Activated T-helper 1 cell treated with anti-CD3 and anti-CD28 coated beads, Interleukin-12 subunit alpha, Interleukin-12 subunit beta, Interleukin-2, Interleukin-4 antibody, amounts not matched to agents 30 ng/mL and 10 ng/mL and 1 ng/mL, durations not matched to agents 14 hours and 24 hours and 36 hours (primary cell): ENCODE results near the gene DMRTA2. TPM values are rescaled to one million over a fixed set of nuclear protein-coding genes. Genes with fewer than 3 reads are reported as not detected.
A peak's percentile ranks its signal among the peaks of the same experiment; 100 is the strongest.

Source experiments
- DNase-seq: peaks from one replicate; pipeline ENCODE4 v3.0.0; 2021; ENCODE audit warnings: low spot score
- H3K27ac Mint-ChIP-seq: one replicate; pipeline ENCODE4 v1.8.0; 2021; ENCODE audit warnings: mild to moderate bottlenecking, mixed read lengths
- H3K27me3 Mint-ChIP-seq: one replicate; pipeline ENCODE4 v1.8.0; 2022; ENCODE audit warnings: mild to moderate bottlenecking, moderate library complexity, mixed read lengths; ENCODE audit not compliant: insufficient read depth
- H3K36me3 Mint-ChIP-seq: one replicate; pipeline ENCODE4 v1.8.0; 2021; ENCODE audit warnings: low read depth, mixed read lengths
- H3K4me1 Mint-ChIP-seq: one replicate; pipeline ENCODE4 v1.8.0; 2021; ENCODE audit warnings: low read depth, mixed read lengths
- H3K4me3 Mint-ChIP-seq: one replicate; pipeline ENCODE4 v1.8.0; 2021; ENCODE audit warnings: mild to moderate bottlenecking, moderate library complexity, mixed read lengths
- H3K9me3 Mint-ChIP-seq: one replicate; pipeline ENCODE4 v1.8.0; 2021; ENCODE audit warnings: mixed read lengths
- intact Hi-C: fragments of 100-400 bp; cut with micrococcal nuclease; formaldehyde crosslinking; loops from one replicate; pipeline ENCODE4 v1.15.1; 2024
- total RNA-seq: library from RNA; stranded (reverse); gene quantifications from 2 replicates; pipeline ENCODE4 v1.2.3, GENCODE V29; 2022

The DMRTA2 gene
- total RNA-seq, 1 donor from 2014 or later, result not detected

DNA sequence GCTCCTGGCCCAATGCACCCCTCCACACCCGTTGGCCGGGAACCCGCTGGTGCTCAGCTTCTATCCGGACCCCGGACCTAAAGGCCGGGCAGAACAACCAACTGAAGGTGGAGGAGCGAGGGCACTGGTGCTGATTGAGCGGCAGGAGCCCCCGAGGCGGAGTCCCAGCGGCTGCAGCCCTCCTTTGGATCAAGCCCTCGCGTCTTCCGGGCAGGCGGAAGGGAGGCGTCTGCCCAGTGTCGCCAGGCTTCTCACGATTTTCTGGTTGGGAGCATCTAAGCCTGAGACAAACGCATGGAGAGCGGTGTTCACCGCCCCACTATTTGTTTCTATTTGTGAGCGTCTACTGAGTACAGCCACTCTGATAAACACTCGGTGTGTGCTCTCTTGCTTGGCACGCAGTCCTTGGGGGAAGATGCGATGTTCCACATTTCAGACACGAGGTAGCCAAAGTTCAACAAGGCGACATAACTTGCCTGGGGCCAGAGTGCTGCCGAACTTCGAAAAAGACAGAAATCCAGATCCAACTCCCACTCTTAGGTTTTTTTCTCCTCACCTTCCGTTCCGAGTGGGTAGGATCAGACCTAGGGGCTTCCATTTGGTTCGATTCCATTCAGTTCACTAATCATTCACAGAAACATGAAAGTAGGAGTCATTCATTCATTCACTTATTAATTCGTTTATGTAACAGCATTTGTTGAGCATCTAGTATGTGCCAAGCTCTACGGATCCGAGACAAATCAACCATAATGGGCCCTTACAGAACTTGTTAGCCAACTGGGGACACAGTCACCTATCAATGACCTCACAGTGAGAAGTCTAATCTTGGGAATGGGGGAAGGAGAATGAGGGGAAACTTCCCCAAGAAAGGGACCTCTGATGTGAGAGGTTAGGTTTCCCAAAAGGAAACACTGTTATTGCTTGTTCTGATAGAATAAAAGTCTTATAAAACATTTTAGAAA, 4.9 kb upstream of the DMRTA2 start:
- intact Hi-C loops, result loop anchor here (1.0 to 10.0 kb wide), 3 partner anchors 9 to 277 kb away; no protein-coding TSS in a partner anchor
- DNase-seq, result no peak
- Mint-ChIP-seq H3K9me3 (peaks cover 6% of the 10 kb centered on the region), H3K27ac (peak overlapping the region; percentile 78), H3K4me3 (peak overlapping the region; percentile 50), H3K4me1 (peaks cover 26% of the 10 kb centered on the region), H3K27me3 (peaks cover 88% of the 10 kb centered on the region), H3K36me3 (no peaks in the 10 kb centered on the region)

DNA sequence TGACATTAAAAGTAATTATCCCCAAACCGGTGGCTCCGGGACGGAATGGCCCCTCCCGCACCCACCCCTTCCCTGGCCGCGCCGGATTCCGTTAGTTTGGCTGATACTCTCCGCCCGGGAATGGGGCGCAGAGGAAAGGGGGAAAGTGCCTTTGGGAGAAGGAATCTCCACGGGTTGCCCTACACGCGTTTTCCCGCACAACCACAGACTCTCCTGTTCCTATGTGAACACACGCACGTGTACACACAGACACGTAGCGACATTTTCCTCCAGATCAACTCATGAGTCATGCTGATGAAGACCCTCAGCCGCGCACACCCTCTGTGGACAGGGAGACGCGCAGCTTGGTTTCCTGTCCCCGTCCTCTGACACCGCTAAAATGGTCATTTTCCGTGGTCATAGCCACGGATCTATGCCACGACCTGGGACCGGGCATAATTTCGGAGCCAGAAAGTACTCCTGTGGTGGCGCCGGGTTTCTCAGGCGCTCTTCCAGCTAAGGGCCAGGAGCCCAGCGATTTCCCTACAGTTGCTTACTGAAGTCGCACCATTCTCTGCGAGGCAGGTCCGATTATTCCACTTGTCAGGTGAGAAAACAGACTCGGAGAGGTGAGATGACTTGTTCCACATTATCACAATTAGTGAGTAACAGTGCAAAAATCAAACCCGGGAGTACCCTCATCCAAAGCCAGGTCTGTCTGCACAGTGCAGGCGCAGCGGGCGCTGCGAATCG, 4.0 kb upstream of the DMRTA2 start:
- H3K27me3 Mint-ChIP-seq, result peaks cover 87% of the 10 kb centered on the region
- no peak overlapping the region for H3K4me3 Mint-ChIP-seq
- H3K4me1 Mint-ChIP-seq, result peaks cover 26% of the 10 kb centered on the region
- no peaks in the 10 kb centered on the region for H3K36me3 Mint-ChIP-seq
- peak overlapping the region; percentile 31 for H3K27ac Mint-ChIP-seq
- intact Hi-C loops, result loop anchor here (1.0 to 10.0 kb wide), 3 partner anchors 8 to 278 kb away; no protein-coding TSS in a partner anchor
- DNase-seq, result no peak
- peaks cover 6% of the 10 kb centered on the region for H3K9me3 Mint-ChIP-seq

DNA sequence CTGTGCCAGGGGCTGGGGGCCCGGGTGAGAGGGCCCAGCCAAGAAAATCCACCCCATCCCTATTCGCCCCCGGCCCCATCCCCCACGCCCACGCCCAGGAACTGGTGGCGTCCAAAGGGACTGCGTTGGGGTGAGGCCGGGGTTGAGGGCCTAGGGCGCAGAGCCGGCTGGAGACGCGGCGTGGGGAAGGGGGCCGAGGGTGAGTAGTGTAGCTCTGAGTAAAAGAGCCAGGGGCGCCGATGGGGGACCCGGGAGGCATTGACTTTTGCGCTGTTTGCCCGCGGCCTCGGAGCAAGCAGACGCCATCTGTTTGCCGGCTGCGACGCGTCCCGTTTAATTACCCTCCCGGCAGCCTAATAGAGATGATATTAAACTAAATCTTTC, 3.5 kb upstream of the DMRTA2 start:
- H3K36me3 Mint-ChIP-seq, result peaks cover 4% of the 10 kb centered on the region
- H3K9me3 Mint-ChIP-seq, result peaks cover 6% of the 10 kb centered on the region
- H3K27ac Mint-ChIP-seq, result peak overlapping the region; percentile 34
- no peak for DNase-seq
- intact Hi-C loops, result loop anchor here (1.0 to 10.0 kb wide), 3 partner anchors 7 to 278 kb away; no protein-coding TSS in a partner anchor
- no peak overlapping the region for H3K4me3 Mint-ChIP-seq
- peaks cover 89% of the 10 kb centered on the region for H3K27me3 Mint-ChIP-seq
- H3K4me1 Mint-ChIP-seq, result peaks cover 31% of the 10 kb centered on the region

DNA sequence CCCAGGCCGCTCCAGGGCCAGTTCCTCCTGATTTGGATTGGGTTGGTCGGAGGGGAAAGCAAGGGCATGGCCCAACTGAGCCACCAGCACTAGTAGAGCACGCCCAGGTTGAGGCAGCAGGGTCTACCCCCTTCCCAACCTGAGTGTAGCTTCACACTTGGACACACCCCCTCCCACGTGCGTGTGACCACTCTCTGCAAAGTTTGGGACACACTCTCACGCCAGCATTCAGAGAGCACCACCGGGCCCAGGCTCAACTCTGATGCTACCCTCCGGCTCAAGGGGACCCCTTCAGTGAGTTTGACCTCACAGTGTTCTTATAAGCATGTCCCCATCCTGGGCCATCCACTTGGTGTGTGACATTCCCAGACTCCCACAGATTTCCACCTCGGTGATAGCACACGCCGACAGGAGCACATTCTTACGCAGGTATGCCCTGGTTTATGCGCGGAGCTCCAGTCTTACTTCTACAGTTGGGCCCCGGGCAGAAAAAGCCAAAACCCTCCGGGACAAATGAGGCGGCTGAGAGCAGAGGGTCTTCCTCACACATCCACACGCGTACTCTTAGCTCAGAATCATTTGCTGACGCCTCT, 3.0 kb upstream of the DMRTA2 start:
- H3K9me3 Mint-ChIP-seq, result peaks cover 6% of the 10 kb centered on the region
- peaks cover 34% of the 10 kb centered on the region for H3K4me1 Mint-ChIP-seq
- H3K27ac Mint-ChIP-seq, result peak overlapping the region; percentile 34
- peaks cover 6% of the 10 kb centered on the region for H3K36me3 Mint-ChIP-seq
- peaks cover 87% of the 10 kb centered on the region for H3K27me3 Mint-ChIP-seq
- H3K4me3 Mint-ChIP-seq, result no peak overlapping the region
- intact Hi-C loops, result loop anchor here (5.0 to 10.0 kb wide), 2 partner anchors 181 to 279 kb away; no protein-coding TSS in a partner anchor
- no peak for DNase-seq

DNA sequence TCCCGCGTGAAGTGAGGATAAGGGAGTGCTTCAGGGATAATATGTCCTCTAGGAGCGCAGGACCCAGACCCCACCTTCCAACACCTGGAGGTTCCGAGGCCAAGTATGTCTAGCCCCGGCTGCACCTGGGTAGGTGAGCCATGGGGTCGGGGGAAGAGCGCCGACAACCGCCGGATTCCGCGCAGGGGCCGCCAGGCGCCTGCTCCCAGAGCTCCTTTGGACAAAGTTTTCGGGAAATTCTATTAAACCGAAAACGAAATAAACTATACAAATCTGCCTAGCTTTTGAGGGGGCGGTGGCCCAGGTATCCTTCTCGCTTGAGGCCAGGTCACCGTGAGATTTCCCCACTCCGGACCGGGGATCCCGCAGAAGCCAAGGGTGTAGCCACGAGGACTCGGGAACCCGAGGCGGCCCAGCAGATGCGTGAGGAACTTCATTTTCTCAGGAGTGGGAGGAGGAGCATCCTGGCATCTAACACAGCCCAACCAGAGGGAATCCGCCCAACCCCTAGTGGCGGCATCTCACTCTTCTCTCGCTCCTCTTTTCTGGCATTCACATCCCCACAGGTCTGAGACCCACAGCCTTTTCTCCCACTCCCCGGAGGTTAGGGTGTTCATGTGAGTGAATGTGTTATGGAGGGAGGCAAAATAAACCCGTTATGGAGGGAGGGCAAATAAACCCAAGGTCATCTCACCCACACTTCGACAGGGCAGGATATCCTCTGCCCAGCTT, 2.3 kb upstream of the DMRTA2 start:
- intact Hi-C loops, result loop anchor here (5.0 to 10.0 kb wide), 2 partner anchors 182 to 279 kb away; no protein-coding TSS in a partner anchor
- DNase-seq, result no peak
- Mint-ChIP-seq H3K27ac (no peak overlapping the region), H3K36me3 (peaks cover 6% of the 10 kb centered on the region), H3K4me3 (peak overlapping the region; percentile 77), H3K9me3 (peaks cover 6% of the 10 kb centered on the region), H3K27me3 (peaks cover 81% of the 10 kb centered on the region), H3K4me1 (peaks cover 34% of the 10 kb centered on the region)

DNA sequence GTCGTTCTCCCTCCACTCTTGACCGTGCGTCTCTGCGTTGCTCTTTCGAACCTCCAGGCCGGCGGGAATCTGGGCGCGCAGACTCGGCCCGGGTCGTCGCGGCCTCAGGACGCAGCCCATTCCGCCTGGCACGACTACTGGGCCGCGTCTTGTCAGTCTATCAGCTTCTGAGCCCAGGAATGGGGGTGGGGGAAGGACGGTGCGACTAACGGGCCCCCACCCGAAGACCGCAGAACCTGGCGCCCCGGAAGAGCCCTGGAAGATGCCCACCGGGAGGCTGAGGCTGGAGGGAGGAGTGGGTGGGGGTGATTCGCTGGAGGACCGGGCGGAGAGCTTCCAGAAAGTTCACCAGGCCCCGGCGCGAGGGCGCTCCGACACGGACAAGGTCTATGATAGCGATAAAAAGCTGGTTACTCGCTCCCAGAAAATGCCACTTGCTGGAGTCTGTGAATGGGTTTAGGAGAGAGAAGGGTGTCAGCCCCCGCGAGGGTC, 1.7 kb upstream of the DMRTA2 start:
- no peak for DNase-seq
- peak overlapping the region; percentile 77 for H3K4me3 Mint-ChIP-seq
- peak overlapping the region; percentile 64 for H3K27ac Mint-ChIP-seq
- peaks cover 6% of the 10 kb centered on the region for H3K36me3 Mint-ChIP-seq
- peaks cover 82% of the 10 kb centered on the region for H3K27me3 Mint-ChIP-seq
- peaks cover 40% of the 10 kb centered on the region for H3K4me1 Mint-ChIP-seq
- intact Hi-C loops, result loop anchor here (5.0 to 10.0 kb wide), 2 partner anchors 182 to 280 kb away; no protein-coding TSS in a partner anchor
- peaks cover 6% of the 10 kb centered on the region for H3K9me3 Mint-ChIP-seq

DNA sequence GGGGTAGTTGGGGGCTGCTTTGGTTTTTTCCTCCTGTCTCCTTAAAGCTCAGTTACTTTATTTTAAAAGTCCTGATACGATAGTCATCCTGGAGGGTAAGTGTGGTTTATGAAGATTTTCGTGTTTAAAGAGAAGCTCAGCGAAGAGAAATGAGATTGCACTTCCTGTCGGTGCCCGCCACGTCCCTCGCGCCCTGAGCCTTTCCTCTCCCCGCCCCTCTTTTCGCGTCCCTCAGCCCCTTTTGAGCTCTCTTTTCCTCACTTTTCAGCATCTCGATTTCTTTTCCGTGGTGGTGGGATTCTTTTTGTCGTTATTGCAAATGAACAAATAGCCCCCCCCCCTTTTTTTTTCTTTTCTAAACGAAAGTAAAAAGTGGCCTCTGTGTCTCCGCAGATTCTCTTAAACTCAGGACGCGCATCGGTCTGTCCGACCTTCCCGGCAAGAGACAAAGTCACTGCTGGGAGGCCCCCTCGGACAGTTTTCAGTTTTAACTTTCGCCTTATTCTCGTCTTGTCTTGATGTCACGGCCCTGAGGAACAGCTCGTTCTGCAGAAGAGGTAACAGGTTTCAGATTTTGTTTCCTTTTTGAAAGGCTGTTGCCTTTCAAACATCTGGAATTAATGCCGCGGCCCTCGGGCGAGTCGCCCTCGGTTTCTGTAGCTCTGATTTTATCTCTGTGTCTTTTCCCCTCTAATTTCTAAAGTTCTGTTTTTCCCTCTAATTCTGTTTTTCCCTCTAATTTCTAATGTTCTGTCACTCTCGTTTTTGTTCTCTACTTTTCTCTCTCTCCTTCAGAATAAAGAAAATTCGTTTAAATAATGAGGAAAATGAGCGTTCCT, 1.0 kb upstream of the DMRTA2 start:
- Mint-ChIP-seq H3K27me3 (peaks cover 81% of the 10 kb centered on the region), H3K9me3 (peaks cover 6% of the 10 kb centered on the region), H3K4me3 (peak overlapping the region; percentile 77), H3K36me3 (peaks cover 6% of the 10 kb centered on the region), H3K27ac (peak overlapping the region; percentile 64), H3K4me1 (peaks cover 43% of the 10 kb centered on the region)
- DNase-seq, result no peak
- intact Hi-C loops, result loop anchor here (10.0 kb wide), 1 partner anchor 281 kb away; no protein-coding TSS in a partner anchor

DNA sequence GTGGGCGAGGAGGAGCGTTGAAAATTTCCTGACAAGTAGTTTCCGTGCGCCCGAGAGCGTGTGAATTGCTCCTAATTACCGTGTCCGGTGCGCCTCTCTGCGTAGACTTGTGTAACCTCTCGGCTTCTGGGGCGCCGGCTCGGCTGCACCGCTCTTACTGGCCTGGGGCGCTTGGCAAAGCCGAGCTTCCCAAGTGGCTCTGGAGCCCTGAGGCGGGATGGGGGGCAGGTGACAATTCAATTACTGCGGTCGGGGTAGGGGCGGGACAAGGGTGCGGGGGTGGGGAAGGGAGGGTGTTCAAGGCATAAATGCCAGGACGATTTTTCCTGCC, 392 bp upstream of the DMRTA2 start:
- H3K36me3 Mint-ChIP-seq, result peaks cover 6% of the 10 kb centered on the region
- peaks cover 43% of the 10 kb centered on the region for H3K4me1 Mint-ChIP-seq
- peak overlapping the region; percentile 68 for H3K4me3 Mint-ChIP-seq
- H3K9me3 Mint-ChIP-seq, result peaks cover 6% of the 10 kb centered on the region
- peaks cover 74% of the 10 kb centered on the region for H3K27me3 Mint-ChIP-seq
- H3K27ac Mint-ChIP-seq, result peak overlapping the region; percentile 67
- intact Hi-C loops, result loop anchor here (10.0 kb wide), 1 partner anchor 281 kb away; no protein-coding TSS in a partner anchor
- DNase-seq, result no peak

DNA sequence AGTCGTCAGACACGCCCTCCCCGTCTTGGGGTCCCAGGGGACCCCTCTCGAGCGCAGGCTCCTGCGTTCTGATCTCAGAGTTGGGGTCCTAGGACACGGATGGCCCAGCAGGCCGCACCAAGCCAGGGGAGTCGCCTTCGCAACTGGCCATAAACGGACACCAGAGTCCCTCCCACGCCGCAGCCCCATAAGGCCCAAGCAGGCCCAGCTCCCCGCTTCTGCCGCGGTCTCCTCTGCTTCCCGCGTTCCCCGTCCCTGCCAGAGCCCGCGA, 633 bp downstream of the DMRTA2 start:
- H3K4me3 Mint-ChIP-seq, result peak overlapping the region; percentile 10
- H3K27ac Mint-ChIP-seq, result peak overlapping the region; percentile 13
- intact Hi-C loops, result loop anchor here (10.0 kb wide), 1 partner anchor 282 kb away; no protein-coding TSS in a partner anchor
- H3K27me3 Mint-ChIP-seq, result peaks cover 72% of the 10 kb centered on the region
- H3K4me1 Mint-ChIP-seq, result peaks cover 35% of the 10 kb centered on the region
- H3K36me3 Mint-ChIP-seq, result peaks cover 6% of the 10 kb centered on the region
- H3K9me3 Mint-ChIP-seq, result no peaks in the 10 kb centered on the region
- no peak for DNase-seq

DNA sequence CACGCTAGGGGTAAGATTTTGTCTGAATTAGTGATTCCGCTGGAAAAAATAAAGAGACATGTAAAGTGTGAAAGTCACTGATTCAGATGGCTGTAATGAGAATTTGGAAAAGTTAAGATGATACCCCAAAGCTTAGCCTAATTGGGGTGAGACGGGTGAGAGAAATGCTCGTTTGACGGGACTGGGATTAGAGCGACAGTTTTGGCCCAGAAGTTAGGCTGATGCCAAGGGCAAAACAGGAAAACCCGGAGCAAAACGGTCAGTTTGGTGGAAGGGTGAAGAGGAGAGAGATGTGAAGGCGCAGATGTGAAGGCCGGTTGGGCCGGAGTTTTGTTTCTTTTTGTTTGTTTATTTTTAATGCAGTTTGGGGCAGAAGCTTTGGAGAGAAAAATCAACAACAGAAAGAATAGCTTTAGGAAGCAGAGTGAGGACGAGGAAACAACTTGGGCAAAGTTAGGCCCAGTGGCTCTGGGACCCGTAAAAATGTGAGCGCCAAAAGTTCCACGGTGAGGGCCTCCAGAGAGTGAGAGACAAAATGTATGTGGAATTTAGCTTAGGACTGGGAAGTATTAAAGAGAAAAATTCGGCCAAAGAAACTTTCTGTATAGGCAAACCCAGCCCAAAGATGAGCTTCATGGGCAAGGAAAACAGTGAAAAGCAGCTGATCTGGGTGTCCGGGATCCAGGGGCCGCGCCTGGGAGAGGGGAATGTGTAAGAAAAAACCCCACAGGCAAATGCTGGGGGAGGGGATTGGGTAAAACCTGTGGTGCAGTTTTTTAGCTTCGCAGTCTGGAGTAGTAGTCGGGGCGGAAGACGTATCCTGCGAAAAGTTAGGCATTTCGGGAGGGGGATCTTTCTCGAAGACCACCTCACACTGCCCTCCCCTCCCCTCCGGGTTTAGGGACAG, 1.2 kb downstream of the DMRTA2 start:
- peaks cover 6% of the 10 kb centered on the region for H3K36me3 Mint-ChIP-seq
- no peak for DNase-seq
- peaks cover 35% of the 10 kb centered on the region for H3K4me1 Mint-ChIP-seq
- no peaks in the 10 kb centered on the region for H3K9me3 Mint-ChIP-seq
- H3K27me3 Mint-ChIP-seq, result peaks cover 72% of the 10 kb centered on the region
- H3K27ac Mint-ChIP-seq, result peak overlapping the region; percentile 85
- H3K4me3 Mint-ChIP-seq, result peak overlapping the region; percentile 46
- intact Hi-C loops, result loop anchor here (10.0 kb wide), 1 partner anchor 283 kb away; no protein-coding TSS in a partner anchor
